H9 (cell line): ENCODE results near the gene PAQR9. TPM values are rescaled to one million over a fixed set of nuclear protein-coding genes. Genes with fewer than 3 reads are reported as not detected.

ENCODE experiments used
- DNase-seq: peaks from one replicate; pipeline ENCODE4 v3.0.0-alpha.2; 2017
- H2AFZ ChIP-seq: one replicate; pipeline ENCODE4 v1.6.1; 2013; ENCODE audit warnings: mild to moderate bottlenecking, low read length, control low read depth, moderate library complexity
- H2AK5ac ChIP-seq: 2 replicates; pipeline ENCODE4 v1.6.1; 2013; ENCODE audit warnings: low read length, control low read depth, mixed read lengths; ENCODE audit not compliant: insufficient read length
- H2BK120ac ChIP-seq: one replicate; pipeline ENCODE4 v1.6.1; 2013; ENCODE audit warnings: low read depth, mild to moderate bottlenecking, low read length, control low read depth, inconsistent platforms; ENCODE audit not compliant: poor library complexity, severe bottlenecking
- H2BK12ac ChIP-seq: 2 replicates; pipeline ENCODE4 v1.6.1; 2013; ENCODE audit warnings: low read length, control low read depth, mixed read lengths, low read depth; ENCODE audit not compliant: insufficient read length
- H2BK15ac ChIP-seq: 2 replicates; pipeline ENCODE4 v1.6.1; 2013; ENCODE audit warnings: low read depth, low read length, control low read depth
- H2BK20ac ChIP-seq: one replicate; pipeline ENCODE4 v1.6.1; 2013; ENCODE audit warnings: low read depth, mild to moderate bottlenecking, low read length, control low read depth, inconsistent platforms; ENCODE audit not compliant: poor library complexity, severe bottlenecking
- H2BK5ac ChIP-seq: 2 replicates; pipeline ENCODE4 v1.6.1; 2013; ENCODE audit warnings: low read length, control low read depth, mixed read lengths; ENCODE audit not compliant: insufficient read length
- H3K14ac ChIP-seq: 2 replicates; pipeline ENCODE4 v1.6.1; 2013; ENCODE audit warnings: low read length, control low read depth; ENCODE audit not compliant: insufficient read depth
- H3K18ac ChIP-seq: 2 replicates; pipeline ENCODE4 v1.6.1; 2013; ENCODE audit warnings: low read depth, mild to moderate bottlenecking, mixed read lengths, low read length, control low read depth; ENCODE audit not compliant: insufficient read length
- H3K23ac ChIP-seq: 2 replicates; pipeline ENCODE4 v1.6.1; 2013; ENCODE audit warnings: low read length, control low read depth, mixed read lengths, low read depth; ENCODE audit not compliant: insufficient read length
- H3K23me2 ChIP-seq: 2 replicates; pipeline ENCODE4 v1.6.1; 2013; ENCODE audit warnings: low read depth, mild to moderate bottlenecking, mixed read lengths, low read length, control low read depth; ENCODE audit not compliant: insufficient read length, poor library complexity, severe bottlenecking
- H3K27ac ChIP-seq: 2 replicates; pipeline ENCODE4 v1.5.1; 2013; ENCODE audit warnings: low read length, control low read depth, mixed read lengths, low read depth; ENCODE audit not compliant: insufficient read length
- H3K27me3 ChIP-seq: 2 replicates; pipeline ENCODE4 v1.6.1; 2013; ENCODE audit warnings: low read length, control low read depth, inconsistent platforms; ENCODE audit not compliant: insufficient read depth
- H3K4ac ChIP-seq: 2 replicates; pipeline ENCODE4 v1.6.1; 2013; ENCODE audit warnings: low read depth, mild to moderate bottlenecking, control low read depth, inconsistent platforms, low read length, moderate library complexity
- H3K4me1 ChIP-seq: 2 replicates; pipeline ENCODE4 v1.6.1; 2013; ENCODE audit warnings: low read length, control low read depth, inconsistent platforms; ENCODE audit not compliant: insufficient read depth
- H3K4me2 ChIP-seq: 2 replicates; pipeline ENCODE4 v1.6.1; 2013; ENCODE audit warnings: low read length, control low read depth, mixed read lengths; ENCODE audit not compliant: insufficient read length, insufficient read depth
- H3K56ac ChIP-seq: 2 replicates; pipeline ENCODE4 v1.6.1; 2013; ENCODE audit warnings: low read depth, mild to moderate bottlenecking, mixed read lengths, low read length, control low read depth; ENCODE audit not compliant: insufficient read length
- H3K79me1 ChIP-seq: 2 replicates; pipeline ENCODE4 v1.6.1; 2013; ENCODE audit warnings: low read depth, mild to moderate bottlenecking, moderate library complexity, low read length, control low read depth, inconsistent platforms; ENCODE audit not compliant: insufficient read depth, poor library complexity, severe bottlenecking
- H3K79me2 ChIP-seq: 2 replicates; pipeline ENCODE4 v1.6.1; 2013; ENCODE audit warnings: low read length, control low read depth, inconsistent platforms; ENCODE audit not compliant: insufficient read depth
- H3K9ac ChIP-seq: 2 replicates; pipeline ENCODE4 v1.6.1; 2013; ENCODE audit warnings: low read length, control low read depth, mixed read lengths; ENCODE audit not compliant: insufficient read length; ENCODE audit errors: extremely low read depth
- H3K9me3 ChIP-seq: one replicate; pipeline ENCODE4 v1.6.1; 2013; ENCODE audit warnings: low read depth, low read length, inconsistent platforms; ENCODE audit not compliant: control insufficient read depth
- H3T11ph ChIP-seq: one replicate; pipeline ENCODE4 v1.6.1; 2013; ENCODE audit warnings: mild to moderate bottlenecking, low read length, control low read depth, inconsistent platforms
- H4K20me1 ChIP-seq: one replicate; pipeline ENCODE4 v1.6.1; 2013; ENCODE audit not compliant: control insufficient read depth, insufficient read length, insufficient read depth
- H4K5ac ChIP-seq: 2 replicates; pipeline ENCODE4 v1.6.1; 2013; ENCODE audit warnings: low read depth, mild to moderate bottlenecking, mixed read lengths, low read length, control low read depth; ENCODE audit not compliant: insufficient read length
- H4K8ac ChIP-seq: replicated peaks from 2 replicates; pipeline ENCODE4 v1.6.1; 2013; ENCODE audit warnings: low read length, control low read depth, mixed read lengths, low read depth; ENCODE audit not compliant: insufficient read length
- H4K91ac ChIP-seq: 2 replicates; pipeline ENCODE4 v1.6.1; 2013; ENCODE audit warnings: low read depth, mild to moderate bottlenecking, moderate library complexity, mixed read lengths, low read length, control low read depth; ENCODE audit not compliant: insufficient read length
- H3K27ac Mint-ChIP-seq, 3 experiments: 2 replicates in 2 of 3; 3 replicates in 1 of 3; pipeline ENCODE4 v1.8.0; 2020 to 2021; ENCODE audit warnings: mixed read lengths in 3 of 3, mild to moderate bottlenecking in 1 of 3, moderate library complexity in 1 of 3
- H3K27me3 Mint-ChIP-seq: 2 replicates; pipeline ENCODE4 v1.8.0; 2021; ENCODE audit warnings: low read depth, mild to moderate bottlenecking, moderate library complexity, mixed read lengths
- H3K36me3 Mint-ChIP-seq, 3 experiments: 2 replicates in 2 of 3; 3 replicates in 1 of 3; pipeline ENCODE4 v1.8.0; 2020 to 2021; ENCODE audit warnings: low read depth in 3 of 3, mixed read lengths in 3 of 3; ENCODE audit not compliant: insufficient read depth in 1 of 3
- H3K4me1 Mint-ChIP-seq, 2 experiments: 2 replicates each; pipeline ENCODE4 v1.8.0; 2020; ENCODE audit warnings: mixed read lengths in 2 of 2
- H3K4me3 Mint-ChIP-seq, 2 experiments: 2 replicates in 1 of 2; 3 replicates in 1 of 2; pipeline ENCODE4 v1.8.0; 2020 to 2021; ENCODE audit warnings: mild to moderate bottlenecking in 2 of 2, mixed read lengths in 2 of 2, moderate library complexity in 1 of 2
- H3K9me3 Mint-ChIP-seq, 2 experiments: 2 replicates in 1 of 2; 3 replicates in 1 of 2; pipeline ENCODE4 v1.8.0; 2020; ENCODE audit warnings: mild to moderate bottlenecking in 2 of 2, mixed read lengths in 2 of 2, moderate library complexity in 1 of 2
- CTCF ChIP-seq: fragments of 200-600 bp; sonication (generic); conservative IDR thresholded peaks from 3 replicates; pipeline ENCODE4 v1.8.0; 2021; ENCODE audit warnings: antibody characterized with exemption, mild to moderate bottlenecking
- WGBS: extraction: QIAGEN DNeasy Blood & Tissue Kit; methylation state at CpG from one replicate; pipeline ENCODE4 v1.1.7; 2013; ENCODE audit warnings: missing lambda C conversion rate, low lambda C conversion rate, mixed read lengths; ENCODE audit not compliant: insufficient read length; ENCODE audit errors: extremely low coverage; 5-methylcytosine and 5-hydroxymethylcytosine counted together
- long read RNA-seq: library from polyadenylated mRNA; unstranded; transcript quantifications from one replicate; pipeline ENCODE4 v2.0.0, GENCODE V29; 2020
- total RNA-seq: library from RNA; stranded (reverse); gene quantifications from 2 replicates; pipeline ENCODE4 v1.2.1, GENCODE V29; 2021

The PAQR9 gene
- 2.3 and 3.2 TPM in 2 replicates for total RNA-seq
- long read RNA-seq, partial matches to known transcripts, result 0 of 1 reads
- long read RNA-seq, other reads (novel, unspliced or antisense), result 0 of 1 reads

- Histone ChIP-seq H3K79me2 (no peaks in the 10 kb centered on the region), H4K8ac (no peak within 1 kb of the TSS), H3K23me2 (peaks cover 4% of the 10 kb centered on the region), H3K9ac (no peak within 1 kb of the TSS), H3K27me3 (peaks cover 7% of the 10 kb centered on the region; the same call in 1 of the 2 replicates), H2BK5ac (no peak within 1 kb of the TSS), H3K14ac (peak within 1 kb of the TSS; percentile 81), H3K79me1 (no peaks in the 10 kb centered on the region), H3K23ac (no peak within 1 kb of the TSS), H2AFZ (peak within 1 kb of the TSS; percentile 32), H3K4me1 (no peaks in the 10 kb centered on the region), H3K27ac (no peak within 1 kb of the TSS), H2BK12ac (no peak within 1 kb of the TSS), H3K4me2 (peak within 1 kb of the TSS; percentile 44), H3K18ac (peak within 1 kb of the TSS; percentile 21), H3T11ph (no peak within 1 kb of the TSS), H4K5ac (no peak within 1 kb of the TSS), H3K9me3 (no peaks in the 10 kb centered on the region), H2BK20ac (no peak within 1 kb of the TSS), H2BK15ac (no peak within 1 kb of the TSS), H4K91ac (no peak within 1 kb of the TSS), H4K20me1 (no peaks in the 10 kb centered on the region), H2AK5ac (no peak within 1 kb of the TSS), H3K56ac (no peak within 1 kb of the TSS), H2BK120ac (no peak within 1 kb of the TSS), H3K4ac (no peak within 1 kb of the TSS)
- TF ChIP-seq CTCF, result 0 out of 3 replicates have a peak, but pooled peaks have one; percentile 9
- Mint-ChIP-seq H3K27me3 (peaks cover 60% of the 10 kb centered on the region), H3K27ac (peak within 1 kb of the TSS; percentile 74 to 97 (median 79); a peak in 4 of 7 replicates), H3K4me1 (peaks cover 21 to 22% of the 10 kb centered on the region in 2 experiments), H3K4me3 (peak within 1 kb of the TSS; percentile 83 to 95), H3K36me3 (peaks cover 2 to 8% (median 7%) of the 10 kb centered on the region in 3 experiments; a peak in 5 of 7 replicates), H3K9me3 (peaks cover 2 to 6% of the 10 kb centered on the region in 2 experiments; a peak in 2 of 5 replicates)
- WGBS, result no CpG with 5 or more reads among the region's 117 CpGs
- peak; percentile 66 for DNase-seq
Observed at GRCh38 chr3:142963516-142964448, at the start of gene PAQR9. Gene PAQR9, minus strand, starts transcription at chr3:142963674. Its CDS starts 338 bp downstream, at chr3:142963336.
